ENCODE results near the gene LCN1. TPM values are rescaled to one million over a fixed set of nuclear protein-coding genes. Genes with fewer than 3 reads are reported as not detected.
"Not testable (repeated sequence)": the region's sequence is repeated elsewhere in the genome, so short reads cannot be mapped to it uniquely, and the experiment has no call there.

Gene LCN1
- total RNA-seq, 1 experiment from 2014 or later, result not detected

DNA sequence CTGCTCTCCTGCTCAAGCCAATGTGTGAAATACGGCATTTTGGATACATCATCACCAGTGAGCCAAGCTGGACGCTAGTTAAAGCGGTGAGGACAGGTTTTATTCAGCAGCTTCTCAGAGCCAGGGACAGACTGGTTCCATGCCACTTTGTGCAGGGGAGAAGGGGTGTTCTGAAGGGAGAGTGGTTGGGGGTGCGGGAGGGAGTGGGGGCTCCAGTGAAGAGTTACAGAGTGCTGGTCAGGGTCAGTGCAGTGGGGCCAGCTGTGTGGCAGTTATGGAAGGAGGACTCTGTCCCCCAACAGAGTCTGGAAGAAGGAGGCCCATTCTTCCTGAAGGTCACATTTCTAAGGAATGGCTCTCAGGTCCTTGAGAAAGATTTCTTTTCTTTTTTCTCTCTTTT lies 13.6 kb downstream of the LCN1 start:
- not testable (repeated sequence) for H4K5ac ChIP-seq (ENCODE audit: insufficient read length, low read depth, low read length); H3K23me2 ChIP-seq (ENCODE audit: insufficient read length, low read depth, low read length, poor library complexity, severe bottlenecking); H3K4ac ChIP-seq (ENCODE audit: low read depth, low read length); H3K9me3 Mint-ChIP-seq; H3K9me3 ChIP-seq (ENCODE audit: control insufficient read depth, low read depth, low read length); H3K27ac Mint-ChIP-seq; H3K23ac ChIP-seq (ENCODE audit: insufficient read length, low read depth, low read length); H3K4me3 Mint-ChIP-seq; H3T11ph ChIP-seq (ENCODE audit: low read length); H2BK12ac ChIP-seq (ENCODE audit: insufficient read length, low read depth, low read length); H3K4me1 ChIP-seq (ENCODE audit: insufficient read depth, low read length); H2BK15ac ChIP-seq (ENCODE audit: low read depth, low read length); H3K18ac ChIP-seq (ENCODE audit: insufficient read length, low read depth, low read length); H2BK120ac ChIP-seq (ENCODE audit: low read depth, low read length, poor library complexity, severe bottlenecking); H2BK20ac ChIP-seq (ENCODE audit: low read depth, low read length, poor library complexity, severe bottlenecking); H2AFZ ChIP-seq (ENCODE audit: low read length); H3K79me2 ChIP-seq (ENCODE audit: insufficient read depth, low read length); H3K14ac ChIP-seq (ENCODE audit: insufficient read depth, low read length); H4K91ac ChIP-seq (ENCODE audit: insufficient read length, low read depth, low read length); H3K56ac ChIP-seq (ENCODE audit: insufficient read length, low read depth, low read length); H3K27me3 ChIP-seq (ENCODE audit: insufficient read depth, low read length); H3K27ac ChIP-seq (ENCODE audit: insufficient read length, low read depth, low read length); H3K79me1 ChIP-seq (ENCODE audit: insufficient read depth, low read depth, low read length, poor library complexity, severe bottlenecking); H3K4me2 ChIP-seq (ENCODE audit: insufficient read depth, insufficient read length, low read length); H3K36me3 Mint-ChIP-seq (ENCODE audit: insufficient read depth in 1 of 3, low read depth in 3 of 3); H3K9ac ChIP-seq (ENCODE audit: extremely low read depth, insufficient read length, low read length); H4K20me1 ChIP-seq (ENCODE audit: control insufficient read depth, insufficient read depth, insufficient read length); H2BK5ac ChIP-seq (ENCODE audit: insufficient read length, low read length); H4K8ac ChIP-seq (replicated peaks; ENCODE audit: insufficient read length, low read depth, low read length); H2AK5ac ChIP-seq (ENCODE audit: insufficient read length, low read length); DNase-seq
- WGBS (ENCODE audit: extremely low coverage, insufficient read length, low lambda C conversion rate), result no CpG with 5 or more reads among the region's 4 CpGs
- Mint-ChIP-seq H3K4me1 (peaks cover 9 to 11% of the 10 kb centered on the region in 2 experiments), H3K27me3 (ENCODE audit: low read depth) (peaks cover 20% of the 10 kb centered on the region)

- not testable (repeated sequence) for DNase-seq; H3K9me3 Mint-ChIP-seq; H2BK12ac ChIP-seq (ENCODE audit: insufficient read length, low read depth, low read length); H4K5ac ChIP-seq (ENCODE audit: insufficient read length, low read depth, low read length); H2AK5ac ChIP-seq (ENCODE audit: insufficient read length, low read length); H3K27ac Mint-ChIP-seq; H3K4me2 ChIP-seq (ENCODE audit: insufficient read depth, insufficient read length, low read length); H3K9me3 ChIP-seq (ENCODE audit: control insufficient read depth, low read depth, low read length); H3K4me1 ChIP-seq (ENCODE audit: insufficient read depth, low read length); H4K20me1 ChIP-seq (ENCODE audit: control insufficient read depth, insufficient read depth, insufficient read length); H3K27me3 ChIP-seq (ENCODE audit: insufficient read depth, low read length); H3K23me2 ChIP-seq (ENCODE audit: insufficient read length, low read depth, low read length, poor library complexity, severe bottlenecking); H3K79me1 ChIP-seq (ENCODE audit: insufficient read depth, low read depth, low read length, poor library complexity, severe bottlenecking); H3K56ac ChIP-seq (ENCODE audit: insufficient read length, low read depth, low read length); H2BK5ac ChIP-seq (ENCODE audit: insufficient read length, low read length); H2AFZ ChIP-seq (ENCODE audit: low read length); H3K4me3 Mint-ChIP-seq; H4K8ac ChIP-seq (replicated peaks; ENCODE audit: insufficient read length, low read depth, low read length); H3K79me2 ChIP-seq (ENCODE audit: insufficient read depth, low read length); H4K91ac ChIP-seq (ENCODE audit: insufficient read length, low read depth, low read length); H3T11ph ChIP-seq (ENCODE audit: low read length); H3K4ac ChIP-seq (ENCODE audit: low read depth, low read length); H3K36me3 Mint-ChIP-seq (ENCODE audit: insufficient read depth in 1 of 3, low read depth in 3 of 3); H2BK120ac ChIP-seq (ENCODE audit: low read depth, low read length, poor library complexity, severe bottlenecking); H2BK20ac ChIP-seq (ENCODE audit: low read depth, low read length, poor library complexity, severe bottlenecking); H2BK15ac ChIP-seq (ENCODE audit: low read depth, low read length); H3K23ac ChIP-seq (ENCODE audit: insufficient read length, low read depth, low read length); H3K18ac ChIP-seq (ENCODE audit: insufficient read length, low read depth, low read length); H3K27ac ChIP-seq (ENCODE audit: insufficient read length, low read depth, low read length); H3K9ac ChIP-seq (ENCODE audit: extremely low read depth, insufficient read length, low read length); H3K14ac ChIP-seq (ENCODE audit: insufficient read depth, low read length)
- Mint-ChIP-seq H3K27me3 (ENCODE audit: low read depth) (peaks cover 19% of the 10 kb centered on the region), H3K4me1 (peaks cover 9 to 11% of the 10 kb centered on the region in 2 experiments; a peak in 3 of 4 replicates)
- no CpG with 5 or more reads among the region's 13 CpGs for WGBS (ENCODE audit: extremely low coverage, insufficient read length, low lambda C conversion rate)
Observed at GRCh38 chr9:135535631-135536030, 14.4 kb downstream of the LCN1 start.
